ENCODE results near the gene MT1E. TPM values are rescaled to one million over a fixed set of nuclear protein-coding genes. Genes with fewer than 3 reads are reported as not detected.

MT1E gene
- total RNA-seq, 2 experiments from 2014 or later: 22.1 to 23.3 TPM

DNA sequence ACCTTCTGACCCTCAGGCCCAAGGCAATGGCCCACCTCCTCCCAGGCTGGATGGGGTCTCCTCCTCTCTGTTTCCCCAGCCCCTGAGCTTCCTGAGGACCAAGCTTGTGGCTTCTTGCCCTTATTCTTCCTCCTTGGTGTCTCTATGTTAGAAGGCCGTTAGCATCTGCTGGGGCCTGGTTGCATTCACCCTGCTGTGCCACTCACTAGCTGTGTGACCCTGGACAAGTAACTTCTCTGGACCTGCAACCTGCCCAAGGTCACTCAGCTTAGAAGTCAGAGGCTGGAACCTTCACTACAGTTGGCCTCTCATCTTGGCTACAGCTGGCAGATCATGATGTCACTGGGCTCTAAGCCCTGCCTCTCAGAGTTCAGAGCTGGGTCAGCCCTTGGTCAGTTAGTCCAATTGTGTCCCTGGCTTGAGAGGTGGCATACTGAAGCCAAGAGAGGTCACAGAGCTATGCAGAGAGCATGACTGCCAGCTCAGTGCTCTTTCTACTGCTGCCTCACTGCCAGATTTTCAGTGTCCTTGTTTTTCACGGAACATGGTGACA is 14.2 kb upstream of the MT1E start:
- H3K27ac Mint-ChIP-seq: peak overlapping the region; percentile 94
- POLR2A ChIA-PET: interaction anchor here (1.4 to 2.0 kb wide), 3 partner anchors 14 to 49 kb away, joined by 3 to 9 read pairs (median 8); partner anchors contain the start of gene MT1E
- H3K4me1 Mint-ChIP-seq (ENCODE audit: low read depth): peaks cover 74% of the 10 kb centered on the region
- CTCF ChIA-PET: interaction anchor here (0.8 to 3.0 kb wide), 5 partner anchors 11 to 106 kb away, joined by 3 to 12 read pairs (median 3); no protein-coding TSS in a partner anchor
- H3K9me3 Mint-ChIP-seq: no peaks in the 10 kb centered on the region
- TF ChIP-seq, protein P1, sequence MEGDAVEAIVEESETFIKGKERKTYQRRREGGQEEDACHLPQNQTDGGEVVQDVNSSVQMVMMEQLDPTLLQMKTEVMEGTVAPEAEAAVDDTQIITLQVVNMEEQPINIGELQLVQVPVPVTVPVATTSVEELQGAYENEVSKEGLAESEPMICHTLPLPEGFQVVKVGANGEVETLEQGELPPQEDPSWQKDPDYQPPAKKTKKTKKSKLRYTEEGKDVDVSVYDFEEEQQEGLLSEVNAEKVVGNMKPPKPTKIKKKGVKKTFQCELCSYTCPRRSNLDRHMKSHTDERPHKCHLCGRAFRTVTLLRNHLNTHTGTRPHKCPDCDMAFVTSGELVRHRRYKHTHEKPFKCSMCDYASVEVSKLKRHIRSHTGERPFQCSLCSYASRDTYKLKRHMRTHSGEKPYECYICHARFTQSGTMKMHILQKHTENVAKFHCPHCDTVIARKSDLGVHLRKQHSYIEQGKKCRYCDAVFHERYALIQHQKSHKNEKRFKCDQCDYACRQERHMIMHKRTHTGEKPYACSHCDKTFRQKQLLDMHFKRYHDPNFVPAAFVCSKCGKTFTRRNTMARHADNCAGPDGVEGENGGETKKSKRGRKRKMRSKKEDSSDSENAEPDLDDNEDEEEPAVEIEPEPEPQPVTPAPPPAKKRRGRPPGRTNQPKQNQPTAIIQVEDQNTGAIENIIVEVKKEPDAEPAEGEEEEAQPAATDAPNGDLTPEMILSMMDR (IDR thresholded peaks at IDR 0.05): no peak
- no peak overlapping the region for H3K4me3 Mint-ChIP-seq
- H3K27me3 Mint-ChIP-seq: no peaks in the 10 kb centered on the region
- no peak for ATAC-seq
- intact Hi-C loops (cut with micrococcal nuclease): loop anchor here (5.0 kb wide), 1 partner anchor 71 kb away; the partner anchor contains the start of gene MT1X
- DNase-seq: no peak
- H3K36me3 Mint-ChIP-seq (ENCODE audit: low read depth): peaks cover 2% of the 10 kb centered on the region

DNA sequence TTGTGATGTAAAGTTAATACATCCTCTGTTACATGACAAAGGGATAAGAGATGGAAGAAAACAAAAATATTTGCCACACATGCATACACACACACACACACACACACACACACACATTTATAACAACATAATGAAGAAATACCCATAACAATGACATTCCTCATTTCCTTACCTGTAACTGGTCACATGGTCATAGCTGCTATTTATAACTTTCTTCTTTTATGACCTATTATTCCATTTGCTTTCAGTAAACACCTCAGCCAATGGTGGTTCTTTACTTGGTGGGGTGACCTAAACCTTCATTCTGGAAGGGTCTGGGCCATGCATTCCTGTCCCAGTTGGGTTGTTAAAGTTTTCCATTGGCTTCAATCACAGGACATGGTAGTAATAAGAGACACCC is 11.9 kb upstream of the MT1E start:
- ChIA-PET CTCF (interaction anchor here (2.6 kb wide), 1 partner anchor 17 kb away, joined by 6 read pairs; no protein-coding TSS in a partner anchor), POLR2A (interaction anchor here (0.7 to 1.2 kb wide), 2 partner anchors 12 to 452 kb away, joined by 3 to 4 read pairs; partner anchors contain the start of gene MT1E)
- Mint-ChIP-seq H3K4me1 (ENCODE audit: low read depth) (peaks cover 71% of the 10 kb centered on the region), H3K9me3 (no peaks in the 10 kb centered on the region), H3K4me3 (no peak overlapping the region), H3K27ac (peak overlapping the region; percentile 69), H3K27me3 (peaks cover 12% of the 10 kb centered on the region), H3K36me3 (ENCODE audit: low read depth) (peaks cover 2% of the 10 kb centered on the region)
- intact Hi-C loops (cut with micrococcal nuclease): loop anchor here (5.0 kb wide), 1 partner anchor 69 kb away; the partner anchor contains the start of gene MT1X
- ATAC-seq (no peak), DNase-seq (no peak)
- TF ChIP-seq, protein P1 (IDR thresholded peaks at IDR 0.05): no peak

DNA sequence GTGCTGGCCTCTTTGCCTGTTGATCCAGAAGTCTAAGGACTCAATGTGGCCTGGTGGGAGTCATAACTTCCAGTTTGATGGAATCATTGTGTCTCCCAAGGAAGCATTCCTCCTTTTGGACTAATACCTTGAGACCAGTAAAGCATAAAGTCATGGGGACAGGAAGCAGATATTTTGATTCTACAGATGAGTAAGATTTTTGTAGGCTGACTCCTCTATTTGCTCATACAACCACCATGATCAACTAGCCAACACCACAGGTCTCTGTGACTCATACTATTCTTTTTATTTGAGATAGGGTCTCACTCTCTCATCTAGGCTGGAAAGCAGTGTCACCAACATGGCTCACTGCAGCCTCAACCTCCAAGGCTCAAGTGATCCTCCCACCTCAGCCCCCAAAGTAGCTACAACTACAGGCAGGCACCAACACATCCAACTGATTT is 11.0 kb upstream of the MT1E start:
- POLR2A ChIA-PET: interaction anchor here (0.6 to 1.3 kb wide), 3 partner anchors 9 to 66 kb away, joined by 3 read pairs; partner anchors contain the start of gene MT1E
- H3K4me3 Mint-ChIP-seq: no peak overlapping the region
- ATAC-seq: peak; percentile 64

DNA sequence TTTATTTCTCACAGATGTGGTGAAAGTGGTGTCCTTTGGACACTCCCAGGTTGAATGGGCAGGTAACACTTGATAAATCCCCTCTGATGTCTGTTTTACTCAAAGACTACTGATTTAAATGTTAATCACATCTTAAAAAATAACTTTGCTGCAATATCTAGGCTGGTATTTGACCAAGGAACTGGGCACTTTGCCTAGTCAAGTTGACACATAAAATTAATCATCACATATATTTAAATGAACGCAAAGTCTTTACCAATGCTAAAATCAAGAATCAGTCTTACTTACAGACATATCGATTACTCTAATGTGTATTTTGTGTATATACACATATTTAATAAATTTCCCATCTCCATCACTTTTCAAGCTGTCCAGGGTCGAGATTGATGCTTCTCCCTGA is 10.2 kb upstream of the MT1E start:
- ChIA-PET POLR2A (interaction anchor here (0.6 to 1.3 kb wide), 3 partner anchors 9 to 67 kb away, joined by 3 read pairs; no protein-coding TSS in a partner anchor), CTCF (interaction anchor here (2.6 kb wide), 1 partner anchor 15 kb away, joined by 6 read pairs; no protein-coding TSS in a partner anchor)
- peaks cover 59% of the 10 kb centered on the region for H3K4me1 Mint-ChIP-seq (ENCODE audit: low read depth)
- no peak overlapping the region for H3K4me3 Mint-ChIP-seq
- ATAC-seq (no peak), DNase-seq (no peak)
- intact Hi-C loops (cut with micrococcal nuclease): no loop called here
- H3K27ac Mint-ChIP-seq: no peak overlapping the region
- H3K27me3 Mint-ChIP-seq: peaks cover 12% of the 10 kb centered on the region
- H3K9me3 Mint-ChIP-seq: no peaks in the 10 kb centered on the region
- TF ChIP-seq, protein P1 (IDR thresholded peaks at IDR 0.05): no peak
- H3K36me3 Mint-ChIP-seq (ENCODE audit: low read depth): no peaks in the 10 kb centered on the region

More for the DNA sequence above, 11.0 kb upstream of the MT1E start:
- H3K36me3 Mint-ChIP-seq (ENCODE audit: low read depth): no peaks in the 10 kb centered on the region
- peaks cover 65% of the 10 kb centered on the region for H3K4me1 Mint-ChIP-seq (ENCODE audit: low read depth)
- peak; percentile 72 for DNase-seq
- no peaks in the 10 kb centered on the region for H3K9me3 Mint-ChIP-seq
- peak overlapping the region; percentile 69 for H3K27ac Mint-ChIP-seq
- CTCF ChIA-PET: interaction anchor here (2.6 kb wide), 1 partner anchor 16 kb away, joined by 6 read pairs; no protein-coding TSS in a partner anchor
- TF ChIP-seq, protein P1 (IDR thresholded peaks at IDR 0.05): no peak
- peaks cover 12% of the 10 kb centered on the region for H3K27me3 Mint-ChIP-seq
- intact Hi-C loops (cut with micrococcal nuclease): loop anchor here (5.0 kb wide), 1 partner anchor 68 kb away; the partner anchor contains the start of gene MT1X
